Hepatocyte (in vitro differentiated cells): Measurements from ENCODE around the gene SLC9A7. TPM values are rescaled to one million over a fixed set of nuclear protein-coding genes. Genes with fewer than 3 reads are reported as not detected.

ENCODE experiments used
- DNase-seq: peaks from one replicate; pipeline ENCODE4 v3.0.0-alpha.2; 2016; ENCODE audit warnings: low spot score
- H2AFZ ChIP-seq: fragments of 200-600 bp; sonication (generic); 2 replicates; pipeline ENCODE4 v1.6.0; 2016; ENCODE audit warnings: antibody characterized with exemption, mild to moderate bottlenecking
- H3K27ac ChIP-seq: fragments of 200-600 bp; sonication (generic); 2 replicates; pipeline ENCODE4 v1.5.1; 2016; ENCODE audit warnings: mild to moderate bottlenecking
- H3K27me3 ChIP-seq: fragments of 200-600 bp; sonication (generic); 2 replicates; pipeline ENCODE4 v1.6.1; 2016
- H3K36me3 ChIP-seq: fragments of 200-600 bp; sonication (generic); replicated peaks from 2 replicates; pipeline ENCODE4 v1.5.1; 2016; ENCODE audit warnings: low read depth; ENCODE audit not compliant: insufficient read depth
- H3K4me1 ChIP-seq: fragments of 200-600 bp; sonication (generic); 2 replicates; pipeline ENCODE4 v1.5.1; 2016; ENCODE audit warnings: mild to moderate bottlenecking, moderate library complexity; ENCODE audit not compliant: insufficient read depth
- H3K4me2 ChIP-seq: fragments of 200-600 bp; sonication (generic); 2 replicates; pipeline ENCODE4 v1.6.0; 2016
- H3K4me3 ChIP-seq: fragments of 200-600 bp; sonication (generic); 2 replicates; pipeline ENCODE4 v1.5.1; 2016; ENCODE audit warnings: mild to moderate bottlenecking
- H3K79me2 ChIP-seq: fragments of 200-600 bp; sonication (generic); 2 replicates; pipeline ENCODE4 v1.6.0; 2017; ENCODE audit warnings: mild to moderate bottlenecking
- H3K9me2 ChIP-seq: fragments of 200-600 bp; sonication (generic); replicated peaks from 2 replicates; pipeline ENCODE4 v1.6.0; 2017; ENCODE audit warnings: mild to moderate bottlenecking; ENCODE audit not compliant: insufficient read depth
- H3K9me3 ChIP-seq: fragments of 200-600 bp; sonication (generic); 2 replicates; pipeline ENCODE4 v1.5.1; 2016; ENCODE audit warnings: low read depth, mild to moderate bottlenecking
- H4K20me1 ChIP-seq: fragments of 200-600 bp; sonication (generic); 2 replicates; pipeline ENCODE4 v1.6.0; 2016; ENCODE audit warnings: mild to moderate bottlenecking; ENCODE audit not compliant: insufficient read depth, poor library complexity, severe bottlenecking
- EZH2 ChIP-seq: fragments of 200-600 bp; sonication (generic); IDR thresholded peaks from 2 replicates; pipeline ENCODE4 v1.6.1; 2016; ENCODE audit warnings: antibody characterized with exemption, mild to moderate bottlenecking, borderline replicate concordance
- EZH2phosphoT487 ChIP-seq: fragments of 200-600 bp; sonication (generic); IDR thresholded peaks from one replicate; pipeline ENCODE4 v1.6.1; 2018; ENCODE audit warnings: antibody characterized with exemption, mild to moderate bottlenecking, low read depth, moderate library complexity; ENCODE audit not compliant: unreplicated experiment, severe bottlenecking
- WGBS: methylation state at CpG from one replicate; pipeline ENCODE4 v1.1.6; 2016; ENCODE audit warnings: low lambda C conversion rate; ENCODE audit errors: missing lambda C conversion rate; 5-methylcytosine and 5-hydroxymethylcytosine counted together
- polyA plus RNA-seq: library from polyadenylated mRNA; unstranded; fragments of >200 nt; fragmentation: Nextera tagmentation; extraction: Ambion mirVana; gene quantifications from 2 replicates; pipeline ENCODE4 v1.2.1, GENCODE V29; 2016
- total RNA-seq: library from RNA; depleted of rRNA; stranded (reverse); fragments of >200 nt; gene quantifications from 2 replicates; pipeline ENCODE4 v1.2.3, GENCODE V29; 2014
- TF ChIP-seq, protein P1 (sequence below): fragments of 200-600 bp; sonication (generic); IDR thresholded peaks from 2 replicates; pipeline ENCODE4 v1.5.1; 2016; ENCODE audit warnings: antibody characterized with exemption, mild to moderate bottlenecking; ENCODE audit not compliant: poor library complexity

Gene SLC9A7
- total and polyA plus RNA-seq, 2 experiments from 2014 or later: 3.6 to 8.1 TPM

DNA sequence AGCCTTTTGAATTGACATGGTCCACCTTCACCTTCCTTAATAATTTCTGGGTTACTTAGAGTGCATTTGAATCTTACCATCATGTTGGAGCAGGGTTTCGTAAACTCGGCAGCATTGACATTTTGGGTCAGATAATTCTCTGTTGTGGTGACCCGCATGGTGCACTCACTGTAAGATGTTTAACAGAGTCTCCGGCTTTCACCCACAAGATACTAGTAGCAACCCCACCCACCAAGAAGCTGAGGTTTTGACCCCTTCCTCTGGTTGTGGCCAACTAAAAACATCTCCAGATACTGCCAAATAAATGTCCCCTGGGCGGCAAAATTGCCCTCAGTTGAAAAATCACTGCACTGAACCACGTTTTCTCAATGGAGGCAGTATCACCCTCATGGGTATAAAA, 122.7 kb downstream of the SLC9A7 start:
- Histone ChIP-seq H3K27ac (no peak overlapping the region), H3K4me2 (no peak overlapping the region), H3K4me3 (no peak overlapping the region), H4K20me1 (no peaks in the 10 kb centered on the region), H2AFZ (no peak overlapping the region), H3K79me2 (no peaks in the 10 kb centered on the region), H3K36me3 (no peaks in the 10 kb centered on the region), H3K4me1 (no peaks in the 10 kb centered on the region), H3K9me3 (no peaks in the 10 kb centered on the region), H3K9me2 (no peaks in the 10 kb centered on the region), H3K27me3 (no peaks in the 10 kb centered on the region)
- 86% methylated on average over 6 of the region's 6 CpGs for WGBS
- no peak for TF ChIP-seq EZH2
- TF ChIP-seq, protein P1, sequence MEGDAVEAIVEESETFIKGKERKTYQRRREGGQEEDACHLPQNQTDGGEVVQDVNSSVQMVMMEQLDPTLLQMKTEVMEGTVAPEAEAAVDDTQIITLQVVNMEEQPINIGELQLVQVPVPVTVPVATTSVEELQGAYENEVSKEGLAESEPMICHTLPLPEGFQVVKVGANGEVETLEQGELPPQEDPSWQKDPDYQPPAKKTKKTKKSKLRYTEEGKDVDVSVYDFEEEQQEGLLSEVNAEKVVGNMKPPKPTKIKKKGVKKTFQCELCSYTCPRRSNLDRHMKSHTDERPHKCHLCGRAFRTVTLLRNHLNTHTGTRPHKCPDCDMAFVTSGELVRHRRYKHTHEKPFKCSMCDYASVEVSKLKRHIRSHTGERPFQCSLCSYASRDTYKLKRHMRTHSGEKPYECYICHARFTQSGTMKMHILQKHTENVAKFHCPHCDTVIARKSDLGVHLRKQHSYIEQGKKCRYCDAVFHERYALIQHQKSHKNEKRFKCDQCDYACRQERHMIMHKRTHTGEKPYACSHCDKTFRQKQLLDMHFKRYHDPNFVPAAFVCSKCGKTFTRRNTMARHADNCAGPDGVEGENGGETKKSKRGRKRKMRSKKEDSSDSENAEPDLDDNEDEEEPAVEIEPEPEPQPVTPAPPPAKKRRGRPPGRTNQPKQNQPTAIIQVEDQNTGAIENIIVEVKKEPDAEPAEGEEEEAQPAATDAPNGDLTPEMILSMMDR: no peak
- TF ChIP-seq EZH2phosphoT487: no peak
- DNase-seq: no peak

DNA sequence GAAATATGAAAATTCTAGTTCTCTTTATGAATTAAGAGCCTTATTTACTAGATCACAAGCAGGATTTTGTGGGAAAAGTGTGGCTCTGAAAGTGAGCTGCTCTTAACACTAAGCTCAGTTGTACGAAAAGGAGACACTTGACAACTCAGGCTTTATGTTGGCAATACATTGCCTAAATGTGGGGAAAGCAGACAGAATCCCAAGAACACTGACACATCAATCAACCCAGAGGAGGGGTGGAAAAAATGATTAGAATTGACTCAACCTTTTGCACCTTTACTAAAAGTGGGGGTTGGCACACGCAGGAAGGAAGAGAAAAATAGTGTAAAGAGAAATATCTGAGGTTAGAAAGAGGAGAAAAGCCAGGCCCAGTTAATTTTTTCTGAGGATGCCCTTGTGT, 123.7 kb downstream of the SLC9A7 start:
- no peaks in the 10 kb centered on the region for H4K20me1 ChIP-seq
- H3K4me1 ChIP-seq: no peaks in the 10 kb centered on the region
- no peak overlapping the region for H2AFZ ChIP-seq
- no peak overlapping the region for H3K4me2 ChIP-seq
- no peaks in the 10 kb centered on the region for H3K79me2 ChIP-seq
- no peaks in the 10 kb centered on the region for H3K9me2 ChIP-seq
- no peaks in the 10 kb centered on the region for H3K36me3 ChIP-seq
- TF ChIP-seq EZH2: no peak
- TF ChIP-seq, protein P1: no peak
- no peak for TF ChIP-seq EZH2phosphoT487
- no peak overlapping the region for H3K27ac ChIP-seq
- no peaks in the 10 kb centered on the region for H3K27me3 ChIP-seq
- 82% methylated on average over 2 of the region's 2 CpGs for WGBS
- no peak overlapping the region for H3K4me3 ChIP-seq
- H3K9me3 ChIP-seq: no peaks in the 10 kb centered on the region
- DNase-seq: no peak

DNA sequence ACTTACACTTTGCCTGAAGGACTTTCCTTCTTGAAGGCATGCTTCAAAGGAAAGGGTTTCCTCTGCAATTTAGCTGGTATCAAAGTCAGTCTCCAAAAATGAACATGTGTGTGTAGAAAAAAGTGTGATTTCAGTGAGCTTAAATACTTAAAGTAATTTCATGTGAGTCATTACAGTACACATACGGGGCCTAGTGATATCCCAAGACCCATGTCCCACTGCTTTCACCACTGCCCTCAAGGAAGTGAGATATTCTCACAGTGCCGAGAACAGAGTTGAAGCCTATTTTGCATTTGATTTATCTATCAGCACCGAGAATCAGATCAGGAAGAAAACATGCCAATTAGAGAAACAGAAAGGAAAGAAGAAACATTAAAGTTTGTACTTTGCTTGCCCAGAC, 124.3 kb downstream of the SLC9A7 start:
- Histone ChIP-seq H3K36me3 (no peaks in the 10 kb centered on the region), H3K4me2 (no peak overlapping the region), H3K9me2 (no peaks in the 10 kb centered on the region), H3K9me3 (no peaks in the 10 kb centered on the region), H3K4me1 (no peaks in the 10 kb centered on the region), H3K27me3 (no peaks in the 10 kb centered on the region), H3K4me3 (no peak overlapping the region), H2AFZ (no peak overlapping the region), H3K27ac (no peak overlapping the region), H3K79me2 (no peaks in the 10 kb centered on the region), H4K20me1 (no peaks in the 10 kb centered on the region)
- WGBS: 72% methylated on average over 3 of the region's 3 CpGs
- no peak for TF ChIP-seq EZH2phosphoT487
- TF ChIP-seq, protein P1: no peak
- TF ChIP-seq EZH2: no peak
- DNase-seq: no peak

DNA sequence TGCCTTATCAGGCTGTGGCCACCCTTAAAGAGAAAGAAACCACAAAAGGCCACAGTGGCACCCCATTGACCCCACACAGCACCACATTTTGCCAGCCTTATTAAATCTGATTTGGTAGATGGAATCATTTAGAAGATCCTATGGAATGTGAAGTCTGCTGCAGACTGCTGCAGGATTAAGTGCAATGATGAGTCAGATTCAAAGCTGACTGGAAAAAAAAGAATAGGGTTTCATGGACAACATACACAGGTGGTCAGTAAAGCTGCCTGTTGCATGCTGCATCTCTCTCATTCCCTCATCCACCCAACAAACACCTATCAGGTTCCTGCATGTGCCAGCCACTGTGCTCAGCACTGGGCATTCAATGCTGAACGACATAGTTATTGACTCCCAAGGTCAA, 128.8 kb downstream of the SLC9A7 start:
- 68% methylated on average over 1 of the region's 1 CpG for WGBS

More for the DNA sequence above, 128.8 kb downstream of the SLC9A7 start:
- Histone ChIP-seq H4K20me1 (no peaks in the 10 kb centered on the region), H2AFZ (no peak overlapping the region), H3K27me3 (no peaks in the 10 kb centered on the region), H3K4me3 (no peak overlapping the region), H3K9me2 (no peaks in the 10 kb centered on the region), H3K9me3 (no peaks in the 10 kb centered on the region), H3K27ac (no peak overlapping the region), H3K79me2 (no peaks in the 10 kb centered on the region), H3K36me3 (no peaks in the 10 kb centered on the region), H3K4me1 (no peaks in the 10 kb centered on the region), H3K4me2 (no peak overlapping the region)
- DNase-seq: no peak
- TF ChIP-seq EZH2: no peak
